HepG2 (cell line): ENCODE results near the gene BBOF1. TPM values are rescaled to one million over a fixed set of nuclear protein-coding genes. Genes with fewer than 3 reads are reported as not detected.

ENCODE experiments used
- AHR ChIP-seq: IDR thresholded peaks from 2 replicates; pipeline ENCODE4 v1.6.1; 2018; ENCODE audit warnings: missing genetic modification reagents, missing compliant biosample characterization
- ARNT ChIP-seq: fragments of 450-650 bp; IDR thresholded peaks from 2 replicates; pipeline ENCODE4 v1.6.1; 2017
- ATAD3A ChIP-seq: sonication (generic); formaldehyde crosslinking; IDR thresholded peaks from 2 replicates; pipeline ENCODE4 v1.4.0; 2020; ENCODE audit warnings: missing genetic modification reagents
- CBFB ChIP-seq: sonication (generic); formaldehyde crosslinking; IDR thresholded peaks from 2 replicates; pipeline ENCODE4 v1.4.0; 2020; ENCODE audit warnings: missing genetic modification reagents
- CENPT ChIP-seq: sonication (generic); formaldehyde crosslinking; IDR thresholded peaks from 2 replicates; pipeline ENCODE4 v1.8.0; 2022; ENCODE audit warnings: low read depth, mild to moderate bottlenecking, moderate library complexity, missing genetic modification reagents
- ETV6 ChIP-seq: sonication (generic); formaldehyde crosslinking; conservative IDR thresholded peaks from 2 replicates; pipeline ENCODE4 v1.4.0; 2020; ENCODE audit warnings: missing genetic modification reagents
- GATAD2A ChIP-seq: IDR thresholded peaks from 2 replicates; pipeline ENCODE4 v1.6.1; 2016
- HBP1 ChIP-seq: IDR thresholded peaks from 2 replicates; pipeline ENCODE4 v1.6.1; 2016; ENCODE audit warnings: low read depth, control low read depth
- HMG20A ChIP-seq: IDR thresholded peaks from 2 replicates; pipeline ENCODE4 v1.6.1; 2016; ENCODE audit warnings: borderline replicate concordance
- KAT7 ChIP-seq: IDR thresholded peaks from 2 replicates; pipeline ENCODE4 v1.6.1; 2018; ENCODE audit warnings: borderline replicate concordance, missing compliant biosample characterization
- MAX ChIP-seq: IDR thresholded peaks from 2 replicates; pipeline ENCODE4 v1.6.1; 2012; ENCODE audit warnings: inconsistent platforms
- MTA3 ChIP-seq: sonication (generic); formaldehyde crosslinking; IDR thresholded peaks from 2 replicates; pipeline ENCODE4 v1.4.0; 2020; ENCODE audit warnings: missing genetic modification reagents
- PBX2 ChIP-seq: IDR thresholded peaks from 2 replicates; pipeline ENCODE4 v1.6.1; 2016; ENCODE audit warnings: control low read depth
- RXRB ChIP-seq: IDR thresholded peaks from 2 replicates; pipeline ENCODE4 v1.6.1; 2016; ENCODE audit warnings: borderline replicate concordance, missing genetic modification reagents, missing compliant biosample characterization
- SIX1 ChIP-seq: sonication (generic); formaldehyde crosslinking; IDR thresholded peaks from 2 replicates; pipeline ENCODE4 v1.4.0; 2020; ENCODE audit warnings: missing genetic modification reagents, borderline replicate concordance
- SMARCE1 ChIP-seq: fragments of 450-650 bp; IDR thresholded peaks from 2 replicates; pipeline ENCODE4 v1.6.1; 2017; ENCODE audit warnings: borderline replicate concordance
- SNRNP70 ChIP-seq: fragments of 200-400 bp; formaldehyde crosslinking; IDR thresholded peaks from 2 replicates; pipeline ENCODE4 v1.6.1; 2017; ENCODE audit warnings: mild to moderate bottlenecking, low read depth, low read length, moderate library complexity
- TBP ChIP-seq: sonication (generic); formaldehyde crosslinking; IDR thresholded peaks from 2 replicates; pipeline ENCODE4 v1.5.0; 2020; ENCODE audit warnings: missing genetic modification reagents
- ZBTB8A ChIP-seq: sonication (generic); formaldehyde crosslinking; IDR thresholded peaks from 2 replicates; pipeline ENCODE4 v1.4.0; 2020; ENCODE audit warnings: mild to moderate bottlenecking, low read depth, missing genetic modification reagents, borderline replicate concordance
- ZEB1 ChIP-seq: IDR thresholded peaks from 2 replicates; pipeline ENCODE4 v1.6.1; 2012; ENCODE audit warnings: mild to moderate bottlenecking, low read depth, inconsistent platforms; ENCODE audit not compliant: insufficient replicate concordance
- ZFP36L1 ChIP-seq: sonication (generic); formaldehyde crosslinking; IDR thresholded peaks from 2 replicates; pipeline ENCODE4 v1.8.0; 2022; ENCODE audit warnings: mild to moderate bottlenecking, missing genetic modification reagents, moderate library complexity
- ZNF124 ChIP-seq: sonication (generic); formaldehyde crosslinking; IDR thresholded peaks from 2 replicates; pipeline ENCODE4 v1.4.0; 2020; ENCODE audit warnings: missing genetic modification reagents
- ZNF234 ChIP-seq: sonication (generic); formaldehyde crosslinking; conservative IDR thresholded peaks from 2 replicates; pipeline ENCODE4 v1.5.1; 2020; ENCODE audit warnings: mild to moderate bottlenecking, missing genetic modification reagents
- ZNF556 ChIP-seq: sonication (generic); formaldehyde crosslinking; IDR thresholded peaks from 2 replicates; pipeline ENCODE4 v1.4.0; 2020; ENCODE audit warnings: mild to moderate bottlenecking, missing genetic modification reagents, borderline replicate concordance
- ZNF563 ChIP-seq: sonication (generic); formaldehyde crosslinking; IDR thresholded peaks from 2 replicates; pipeline ENCODE4 v1.8.0; 2022; ENCODE audit warnings: mild to moderate bottlenecking, moderate library complexity, missing genetic modification reagents
- ZNF616 ChIP-seq: sonication (generic); formaldehyde crosslinking; IDR thresholded peaks from 2 replicates; pipeline ENCODE4 v1.5.0; 2020; ENCODE audit warnings: low read depth, mild to moderate bottlenecking, missing genetic modification reagents
- ZNF639 ChIP-seq: conservative IDR thresholded peaks from 2 replicates; pipeline ENCODE4 v1.6.1; 2018; ENCODE audit warnings: missing genetic modification reagents
- ZNF691 ChIP-seq: sonication (generic); formaldehyde crosslinking; IDR thresholded peaks from 2 replicates; pipeline ENCODE4 v1.4.0; 2020; ENCODE audit warnings: missing genetic modification reagents, low read depth, mild to moderate bottlenecking, borderline replicate concordance
- ZNF883 ChIP-seq: sonication (generic); formaldehyde crosslinking; IDR thresholded peaks from 2 replicates; pipeline ENCODE4 v1.5.1; 2020; ENCODE audit warnings: mild to moderate bottlenecking, missing genetic modification reagents; ENCODE audit errors: not compliant biosample characterization
- ZSCAN12 ChIP-seq: sonication (generic); formaldehyde crosslinking; IDR thresholded peaks from 2 replicates; pipeline ENCODE4 v1.9.0; 2021; ENCODE audit warnings: mild to moderate bottlenecking, missing genetic modification reagents
- polyA plus RNA-seq, 8 experiments: library from polyadenylated mRNA; depleted of rRNA in 3 of 8; stranded (reverse) in 7 of 8; unstranded in 1 of 8; fragments of >200 nt; fragmentation: Illumina TruSeq in 4 of 8; extraction: Trizol in 4 of 8; gene quantifications; 2 replicates each; pipeline versions ENCODE4 v1.2.1 to v1.2.3, GENCODE V29; 2011 to 2016; ENCODE audit warnings: low read depth in 4 of 8, missing spikeins in 1 of 8, mixed read lengths in 1 of 8; ENCODE audit not compliant: insufficient read depth in 1 of 8
- total RNA-seq, 5 experiments: library from RNA; depleted of rRNA; stranded (reverse); fragments of >200 nt; fragmentation: Illumina TruSeq; extraction: Trizol; gene quantifications; 2 replicates each; pipeline ENCODE4 v1.2.3, GENCODE V29; 2016; ENCODE audit warnings: low read depth in 1 of 5

Gene BBOF1
- total and polyA plus RNA-seq, 2 of the 13 experiments (the other 11 are each of a cell fraction or from before 2014, with no cell fraction given) = 1.6 to 2.3 TPM

- TF ChIP-seq ZNF691 (CRISPR knock-in tag) = peak; percentile 24; the same call in 1 of the 2 replicates
- no peak for TF ChIP-seq TBP (CRISPR knock-in tag)
- TF ChIP-seq MAX = 0 out of 2 replicates have a peak, but pooled peaks have one; percentile 34
- peak; percentile 61; the same call in 1 of the 2 replicates for TF ChIP-seq GATAD2A
- no peak for TF ChIP-seq ZNF234
- no peak for TF ChIP-seq AHR (CRISPR knock-in tag)
- TF ChIP-seq CENPT (CRISPR knock-in tag) = no peak
- no peak for TF ChIP-seq ZNF124 (CRISPR knock-in tag)
- TF ChIP-seq HMG20A (CRISPR knock-in tag) = no peak
- TF ChIP-seq ZNF556 (CRISPR knock-in tag) = no peak
- TF ChIP-seq ARNT = no peak
- TF ChIP-seq ETV6 (CRISPR knock-in tag) = no peak
- peak; percentile 69; the same call in 1 of the 2 replicates for TF ChIP-seq ZNF639
- TF ChIP-seq ZSCAN12 (CRISPR knock-in tag) = no peak
- TF ChIP-seq RXRB (CRISPR knock-in tag) = peak; percentile 93
- TF ChIP-seq SMARCE1 = no peak
- TF ChIP-seq SNRNP70 = no peak
- no peak for TF ChIP-seq ZBTB8A (CRISPR knock-in tag)
- peak; percentile 59 for TF ChIP-seq ZEB1
- TF ChIP-seq HBP1 (CRISPR knock-in tag) = no peak
- no peak for TF ChIP-seq CBFB
- TF ChIP-seq KAT7 = no peak
- no peak for TF ChIP-seq SIX1 (CRISPR knock-in tag)
- TF ChIP-seq ZFP36L1 (CRISPR knock-in tag) = no peak
- TF ChIP-seq ZNF563 (CRISPR knock-in tag) = no peak
- TF ChIP-seq ATAD3A = no peak
- TF ChIP-seq ZNF616 (CRISPR knock-in tag) = no peak
- no peak for TF ChIP-seq MTA3 (CRISPR knock-in tag)
- TF ChIP-seq ZNF883 (CRISPR knock-in tag) = no peak
- no peak for TF ChIP-seq PBX2 (CRISPR knock-in tag)
Observed at GRCh38 chr14:73995977-73996378, 23.2 kb upstream of the BBOF1 start (continued).
